GM15510 (cell line): ENCODE measurements around the gene ITGB1BP1.

ENCODE experiments used
- POLR2A ChIP-seq: IDR thresholded peaks from 3 replicates; pipeline ENCODE4 v1.6.1; 2011; ENCODE audit warnings: borderline replicate concordance; ENCODE audit not compliant: insufficient read length; ENCODE audit errors: extremely low read depth

Gene ITGB1BP1

DNA sequence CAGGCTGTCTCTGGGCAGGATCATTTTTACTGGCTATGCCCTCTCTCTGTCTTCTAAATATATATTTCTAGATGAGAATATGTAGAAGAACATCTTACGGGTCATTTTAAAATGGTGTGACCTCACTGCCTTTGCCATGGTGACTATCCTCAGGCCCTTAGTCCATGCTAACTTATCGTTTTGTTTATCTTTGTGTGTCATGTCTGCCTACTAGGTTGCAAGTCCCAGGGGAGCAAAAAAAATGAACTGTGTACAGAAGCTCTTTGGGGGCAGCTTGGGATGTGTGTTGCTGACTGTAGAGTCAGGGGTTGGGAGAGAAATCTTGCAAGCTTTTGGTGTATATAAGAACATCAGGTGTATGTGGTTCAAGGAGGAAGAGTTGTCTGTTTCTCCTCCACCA, 11.2 kb upstream of the ITGB1BP1 start:
- TF ChIP-seq POLR2A: no peak

DNA sequence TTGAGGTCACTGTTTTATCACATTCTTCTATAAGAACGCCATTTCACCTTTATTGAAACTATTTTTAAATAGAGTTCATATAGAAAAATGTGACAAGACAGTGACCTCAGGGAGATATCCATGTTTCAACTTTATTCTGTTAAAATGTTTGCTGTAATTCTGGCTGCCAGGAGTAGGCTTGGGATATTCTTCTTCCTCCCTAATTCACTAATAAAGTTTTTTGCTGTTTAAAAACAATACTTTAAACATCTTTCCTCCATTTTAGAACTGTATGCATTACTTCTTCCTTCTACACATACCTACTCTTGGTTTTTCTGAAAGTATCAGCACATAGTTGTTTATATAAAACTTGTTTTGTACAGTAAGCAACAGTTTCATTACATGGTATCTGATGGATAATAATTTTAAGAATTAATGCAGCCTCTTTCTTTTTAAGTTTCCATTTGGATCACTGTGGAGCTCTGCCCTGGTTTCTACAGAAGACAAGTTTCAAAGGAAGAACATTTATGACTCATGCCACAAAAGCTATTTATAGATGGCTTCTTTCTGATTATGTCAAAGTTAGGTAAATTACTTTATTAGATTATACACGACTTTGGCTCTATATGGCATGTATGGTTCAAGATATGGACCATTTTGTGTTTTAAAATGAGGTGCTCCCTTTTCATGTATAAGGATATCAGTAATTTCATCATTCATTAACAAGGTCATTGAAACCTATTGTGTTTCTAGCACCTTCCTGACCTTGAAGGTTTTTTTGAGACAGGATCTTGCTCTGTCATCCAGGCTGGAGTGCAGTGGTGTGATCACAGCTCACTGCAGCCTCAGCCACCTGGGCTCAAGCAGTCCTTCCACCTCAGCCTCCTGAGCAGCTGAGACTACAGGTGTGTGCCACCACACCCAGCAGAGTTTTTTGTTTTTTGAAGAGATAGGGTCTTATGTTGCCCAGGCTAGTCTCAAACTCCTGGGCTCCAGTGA, 7.3 kb upstream of the ITGB1BP1 start:
- TF ChIP-seq POLR2A: no peak

GRCh38 chr2:9428965-9429577, 5.7 kb upstream of the ITGB1BP1 start:
- TF ChIP-seq POLR2A: no peak

DNA sequence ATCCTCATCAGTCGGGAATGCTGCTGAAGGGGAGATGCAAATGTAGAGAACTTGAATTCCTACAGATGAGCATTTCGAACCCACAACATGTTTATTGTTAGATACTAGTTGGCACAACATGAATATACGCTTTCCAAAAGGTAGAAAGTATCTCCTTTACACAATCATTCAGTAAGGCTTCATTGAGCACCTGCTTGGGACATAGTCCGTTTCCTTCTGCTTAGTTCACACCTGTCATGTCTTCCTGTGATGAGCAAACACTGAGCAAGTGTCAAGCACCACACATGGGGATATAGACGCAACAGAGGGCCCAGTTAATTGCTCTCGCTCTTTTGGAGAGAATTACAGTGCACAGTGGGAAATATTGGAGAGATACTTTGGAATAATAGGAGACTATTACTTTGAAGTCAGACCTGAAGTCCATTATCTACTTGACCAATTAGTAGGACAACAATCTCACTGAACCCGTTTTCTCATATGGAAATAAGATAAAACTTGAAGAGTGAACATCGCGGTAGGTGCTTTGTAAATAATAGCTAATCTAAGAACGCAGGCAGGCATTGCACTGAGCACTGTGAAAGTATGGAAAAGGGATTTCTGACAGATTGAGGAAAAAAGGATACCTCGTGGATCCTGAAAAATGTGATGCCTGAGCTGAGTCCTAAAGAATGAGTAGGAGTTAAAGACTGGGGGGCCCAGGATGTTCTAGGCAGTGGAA, 1.3 kb upstream of the ITGB1BP1 start:
- no peak for TF ChIP-seq POLR2A

DNA sequence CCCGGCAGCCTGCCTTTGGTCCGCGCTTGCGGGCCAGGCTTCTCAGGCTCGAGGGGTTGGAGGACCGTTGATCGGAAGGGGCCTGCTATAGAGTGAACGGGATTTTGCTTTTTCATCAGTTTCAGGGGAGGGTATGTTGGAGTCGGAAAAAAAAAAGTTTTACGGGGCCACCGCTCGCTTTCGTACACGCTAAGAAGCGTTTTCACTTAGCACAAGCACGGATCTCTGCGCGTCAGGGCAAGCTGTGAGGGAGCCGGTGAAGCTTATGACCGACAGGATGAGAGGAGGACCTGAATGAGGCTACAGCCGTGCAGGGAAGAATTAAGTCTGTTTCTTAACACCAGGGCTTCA, 569 bp upstream of the ITGB1BP1 start:
- TF ChIP-seq POLR2A: no peak

GRCh38 chr2:9422321-9423099, 818 bp downstream of the ITGB1BP1 start:
- no peak for TF ChIP-seq POLR2A

DNA sequence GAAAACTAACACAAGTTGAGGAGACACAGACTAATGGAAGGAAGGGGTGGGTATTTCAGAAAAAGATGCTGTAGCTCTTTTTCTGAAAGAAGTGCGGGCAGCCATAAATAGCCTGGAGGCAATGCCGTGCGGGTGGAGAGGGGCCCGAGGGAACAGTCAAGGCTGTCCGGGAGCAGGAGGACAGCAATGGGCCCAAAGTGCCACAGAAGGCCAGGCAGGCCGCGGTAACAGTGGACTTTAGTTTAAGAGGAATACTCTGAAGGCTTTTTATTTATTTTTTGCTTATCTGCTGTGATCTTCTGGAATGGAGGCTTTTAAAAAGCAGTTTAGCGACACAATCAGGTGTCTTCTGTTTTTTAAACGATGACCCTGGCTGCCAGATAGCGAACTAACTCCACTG, 2.8 kb downstream of the ITGB1BP1 start:
- no peak for TF ChIP-seq POLR2A

DNA sequence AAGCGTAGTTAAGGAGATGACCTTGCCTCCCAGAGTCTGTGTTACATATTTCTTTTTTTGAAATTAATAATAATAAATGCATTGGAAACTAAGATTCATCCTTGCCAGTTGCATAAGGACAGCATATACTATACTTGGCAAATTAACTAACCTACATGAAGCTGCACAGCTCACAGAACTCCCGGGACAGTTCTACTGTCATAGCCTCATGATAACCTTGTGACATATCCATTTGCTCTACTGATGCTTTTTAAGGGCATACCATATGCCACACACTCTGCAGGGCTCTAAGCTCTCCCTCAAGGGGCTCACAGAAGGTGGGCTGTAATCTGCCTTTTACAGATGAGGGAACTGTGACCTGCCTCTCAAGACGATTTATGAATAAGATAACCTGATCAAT, 3.8 kb downstream of the ITGB1BP1 start:
- no peak for TF ChIP-seq POLR2A

- TF ChIP-seq POLR2A: no peak
Measured at GRCh38 chr2:9418746-9419145, 4.6 kb downstream of the ITGB1BP1 start.

GRCh38 chr2:9417725-9418124, 5.6 kb downstream of the ITGB1BP1 start:
- TF ChIP-seq POLR2A: no peak

GRCh38 chr2:9416962-9417316, 6.4 kb downstream of the ITGB1BP1 start:
- TF ChIP-seq POLR2A: no peak

DNA sequence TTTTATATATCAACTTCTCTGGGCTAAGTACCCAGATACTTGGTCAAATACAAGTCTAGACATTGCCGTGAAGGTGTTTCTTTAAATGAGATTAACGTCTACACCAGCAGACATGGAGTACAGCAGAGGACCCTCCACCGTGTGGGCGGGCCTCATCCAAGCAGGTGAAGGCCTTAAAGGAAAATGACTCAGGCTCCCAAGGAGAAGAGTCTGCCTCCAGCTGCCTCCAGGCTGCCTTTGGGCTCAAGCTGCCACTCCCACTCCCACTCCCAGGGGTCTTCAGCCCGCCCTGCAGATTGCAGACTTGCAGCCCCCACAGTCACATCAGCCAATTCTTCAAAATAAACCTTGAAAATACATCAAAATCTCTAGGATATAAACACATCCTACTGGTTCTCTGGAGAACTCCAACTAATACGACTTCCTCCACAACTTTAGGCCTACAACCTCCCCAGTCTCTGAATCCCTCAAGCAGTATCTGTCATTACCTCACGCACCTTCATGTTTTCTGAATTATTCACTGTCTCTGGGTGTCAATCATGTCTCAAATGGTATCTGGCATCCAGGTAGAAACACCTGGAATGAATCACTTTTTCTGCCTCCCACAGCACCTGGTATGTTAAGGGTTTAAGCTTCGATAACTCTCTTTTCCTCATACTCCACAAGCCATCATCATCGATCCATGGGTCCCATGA, 6.9 kb downstream of the ITGB1BP1 start:
- no peak for TF ChIP-seq POLR2A

GRCh38 chr2:9415516-9416169, 7.7 kb downstream of the ITGB1BP1 start:
- TF ChIP-seq POLR2A: no peak

- TF ChIP-seq POLR2A: no peak
Measured at GRCh38 chr2:9412781-9413180, 10.5 kb downstream of the ITGB1BP1 start.
